ENCODE results near the gene SLX4. TPM values are rescaled to one million over a fixed set of nuclear protein-coding genes. Genes with fewer than 3 reads are reported as not detected.
A peak's percentile ranks its signal among the peaks of the same experiment; 100 is the strongest.

Gene SLX4
- total RNA-seq, 1 donor from 2014 or later, result 10.9 TPM

DNA sequence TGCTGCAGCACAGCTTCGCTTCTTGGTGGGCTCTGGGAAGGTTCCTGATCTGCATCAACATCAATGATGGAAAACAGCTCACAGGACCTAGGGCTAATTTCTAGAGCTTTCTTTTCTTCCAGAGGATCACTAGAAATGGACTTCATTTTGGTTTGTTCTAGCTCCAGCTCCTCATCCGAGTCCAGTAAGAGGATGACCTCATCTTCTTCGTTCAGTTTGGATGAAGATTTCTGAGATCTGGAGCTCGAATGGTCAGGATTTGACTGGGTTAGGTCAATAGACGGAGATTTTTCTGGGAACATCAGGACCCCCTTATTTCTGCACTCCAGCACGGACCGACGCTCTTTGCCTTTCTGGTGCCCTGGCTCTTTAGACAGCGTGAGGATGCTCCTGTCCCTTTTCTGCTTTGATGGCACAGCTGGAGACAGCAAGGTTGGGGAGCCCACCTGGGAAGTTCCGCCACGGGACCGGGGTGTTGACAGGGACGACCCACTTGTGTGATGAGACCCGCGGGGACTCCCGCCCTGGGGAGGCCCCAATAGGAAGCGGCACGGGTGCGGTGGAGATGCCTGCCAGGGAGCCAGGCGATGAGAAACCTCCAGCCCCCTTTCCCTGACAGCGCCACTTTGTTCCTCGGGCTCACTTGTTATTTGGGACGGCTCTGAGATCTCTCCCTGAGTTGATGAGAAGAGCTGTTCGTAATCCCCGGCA, 21.3 kb downstream of the SLX4 start:
- H3K4me3 Mint-ChIP-seq, result no peak overlapping the region
- H3K27ac Mint-ChIP-seq, result no peak overlapping the region
- peaks cover 20% of the 10 kb centered on the region for H3K36me3 Mint-ChIP-seq (ENCODE audit: low read depth)
- H3K9me3 Mint-ChIP-seq, result no peaks in the 10 kb centered on the region
- no peaks in the 10 kb centered on the region for H3K27me3 Mint-ChIP-seq
- intact Hi-C loops (cut with micrococcal nuclease), result no loop called here
- no peak for DNase-seq
- peaks cover 16% of the 10 kb centered on the region for H3K4me1 Mint-ChIP-seq

GRCh38 chr16:3589441-3589921, 21.9 kb downstream of the SLX4 start:
- H3K27me3 Mint-ChIP-seq, result no peaks in the 10 kb centered on the region
- no peaks in the 10 kb centered on the region for H3K9me3 Mint-ChIP-seq
- no peak overlapping the region for H3K4me3 Mint-ChIP-seq
- DNase-seq, result no peak
- H3K4me1 Mint-ChIP-seq, result peaks cover 16% of the 10 kb centered on the region
- H3K36me3 Mint-ChIP-seq (ENCODE audit: low read depth), result peaks cover 20% of the 10 kb centered on the region
- H3K27ac Mint-ChIP-seq, result no peak overlapping the region
- intact Hi-C loops (cut with micrococcal nuclease), result no loop called here

- Mint-ChIP-seq H3K27ac (no peak overlapping the region), H3K4me3 (no peak overlapping the region), H3K27me3 (no peaks in the 10 kb centered on the region), H3K9me3 (no peaks in the 10 kb centered on the region), H3K4me1 (peaks cover 14% of the 10 kb centered on the region), H3K36me3 (ENCODE audit: low read depth) (peaks cover 20% of the 10 kb centered on the region)
- no peak for DNase-seq
- intact Hi-C loops (cut with micrococcal nuclease), result no loop called here
Measured at GRCh38 chr16:3589001-3589400, 22.4 kb downstream of the SLX4 start.

- no peak overlapping the region for H3K4me3 Mint-ChIP-seq
- intact Hi-C loops (cut with micrococcal nuclease), result no loop called here
- DNase-seq, result no peak
Measured at GRCh38 chr16:3587547-3588110, 23.8 kb downstream of the SLX4 start.

DNA sequence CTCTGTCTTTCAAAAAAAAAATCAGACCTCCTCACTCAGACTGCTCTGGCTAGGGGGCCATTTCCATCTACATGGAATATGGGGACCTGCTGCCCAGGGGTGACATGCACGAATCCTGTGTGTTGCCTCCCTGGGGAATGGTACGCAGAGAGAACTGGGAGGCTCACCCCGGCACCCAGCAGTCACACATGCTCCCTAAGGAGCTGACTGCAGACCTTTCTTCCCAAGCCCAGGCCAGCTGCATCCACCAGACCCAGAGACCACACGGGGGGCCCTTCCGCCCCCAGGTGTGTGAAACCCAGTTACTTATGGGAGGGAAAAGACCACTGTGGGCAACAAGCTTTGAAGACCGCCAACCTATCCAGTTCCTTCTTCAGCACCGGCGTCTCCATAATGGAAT, 27.0 kb downstream of the SLX4 start:
- peak; percentile 50 for DNase-seq
- no peaks in the 10 kb centered on the region for H3K27me3 Mint-ChIP-seq
- intact Hi-C loops (cut with micrococcal nuclease), result no loop called here
- no peaks in the 10 kb centered on the region for H3K9me3 Mint-ChIP-seq
- H3K27ac Mint-ChIP-seq, result no peak overlapping the region
- H3K4me3 Mint-ChIP-seq, result no peak overlapping the region
- H3K36me3 Mint-ChIP-seq (ENCODE audit: low read depth), result peaks cover 12% of the 10 kb centered on the region
- H3K4me1 Mint-ChIP-seq, result peaks cover 17% of the 10 kb centered on the region

More at GRCh38 chr16:3587547-3588110, 23.8 kb downstream of the SLX4 start:
- Mint-ChIP-seq H3K4me1 (peaks cover 13% of the 10 kb centered on the region), H3K27ac (no peak overlapping the region), H3K36me3 (ENCODE audit: low read depth) (peaks cover 20% of the 10 kb centered on the region), H3K27me3 (no peaks in the 10 kb centered on the region), H3K9me3 (no peaks in the 10 kb centered on the region)

GRCh38 chr16:3583303-3584038, 27.9 kb downstream of the SLX4 start:
- Mint-ChIP-seq H3K27ac (no peak overlapping the region), H3K9me3 (no peaks in the 10 kb centered on the region), H3K36me3 (ENCODE audit: low read depth) (peaks cover 12% of the 10 kb centered on the region), H3K4me3 (no peak overlapping the region), H3K27me3 (no peaks in the 10 kb centered on the region), H3K4me1 (peaks cover 24% of the 10 kb centered on the region)
- intact Hi-C loops (cut with micrococcal nuclease), result no loop called here
- DNase-seq, result no peak

GRCh38 chr16:3582276-3583165, 28.9 kb downstream of the SLX4 start:
- Mint-ChIP-seq H3K4me1 (peaks cover 30% of the 10 kb centered on the region), H3K4me3 (no peak overlapping the region), H3K27ac (no peak overlapping the region), H3K36me3 (ENCODE audit: low read depth) (peaks cover 12% of the 10 kb centered on the region), H3K27me3 (no peaks in the 10 kb centered on the region), H3K9me3 (no peaks in the 10 kb centered on the region)
- intact Hi-C loops (cut with micrococcal nuclease), result no loop called here
- no peak for DNase-seq

DNA sequence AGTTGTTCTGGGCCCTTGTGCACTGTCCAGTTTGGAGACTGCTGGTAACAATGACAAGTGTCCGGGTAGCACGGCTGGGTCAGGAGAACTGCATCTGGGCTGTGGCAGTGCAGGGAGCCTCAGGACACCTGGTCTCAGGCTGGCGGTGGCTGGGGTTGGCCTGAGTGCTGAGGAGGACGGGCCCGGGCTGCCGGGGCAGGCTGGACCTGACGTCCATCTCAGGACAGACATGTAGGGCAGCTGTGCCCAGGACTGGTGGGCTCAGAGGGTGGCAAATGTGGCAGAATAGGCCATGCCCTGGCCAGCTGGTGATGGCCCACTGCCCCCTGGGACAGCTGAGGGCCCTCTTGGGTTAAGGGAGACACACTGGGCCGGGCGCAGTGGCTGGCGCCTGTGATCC, 30.0 kb downstream of the SLX4 start:
- no peak overlapping the region for H3K27ac Mint-ChIP-seq
- no peaks in the 10 kb centered on the region for H3K9me3 Mint-ChIP-seq
- no peak for DNase-seq
- H3K27me3 Mint-ChIP-seq, result no peaks in the 10 kb centered on the region
- H3K4me1 Mint-ChIP-seq, result peaks cover 36% of the 10 kb centered on the region
- no peak overlapping the region for H3K4me3 Mint-ChIP-seq
- intact Hi-C loops (cut with micrococcal nuclease), result no loop called here
- H3K36me3 Mint-ChIP-seq (ENCODE audit: low read depth), result peaks cover 13% of the 10 kb centered on the region

DNA sequence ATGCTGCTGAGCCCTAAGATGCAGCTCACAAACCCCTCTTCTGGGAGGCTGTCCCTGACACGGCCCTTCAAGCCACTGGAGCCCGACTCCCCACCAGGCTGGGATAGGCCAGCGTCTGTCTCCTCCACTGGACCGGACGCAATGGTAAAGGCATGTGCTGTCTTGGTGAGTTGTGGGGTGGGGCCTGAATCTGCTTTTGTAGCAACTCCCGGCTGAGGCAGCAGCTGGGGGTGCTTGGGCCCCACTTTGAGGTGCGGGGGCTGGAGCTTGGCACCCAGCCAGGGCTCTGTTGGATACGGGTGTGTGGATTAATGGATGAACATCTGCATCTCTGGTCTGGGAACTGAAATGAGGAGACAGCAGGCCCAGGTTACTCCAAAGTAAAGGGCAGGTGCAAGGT, 30.7 kb downstream of the SLX4 start:
- Mint-ChIP-seq H3K36me3 (ENCODE audit: low read depth) (peaks cover 11% of the 10 kb centered on the region), H3K4me1 (peaks cover 34% of the 10 kb centered on the region), H3K4me3 (peak overlapping the region; percentile 15), H3K27ac (peak overlapping the region; percentile 65), H3K27me3 (no peaks in the 10 kb centered on the region), H3K9me3 (no peaks in the 10 kb centered on the region)
- intact Hi-C loops (cut with micrococcal nuclease), result no loop called here
- DNase-seq, result peak; percentile 53

GRCh38 chr16:3580251-3580651, 31.2 kb downstream of the SLX4 start:
- intact Hi-C loops (cut with micrococcal nuclease), result no loop called here
- Mint-ChIP-seq H3K9me3 (no peaks in the 10 kb centered on the region), H3K27me3 (no peaks in the 10 kb centered on the region), H3K36me3 (ENCODE audit: low read depth) (peaks cover 12% of the 10 kb centered on the region), H3K4me3 (peak overlapping the region; percentile 15), H3K27ac (peak overlapping the region; percentile 65), H3K4me1 (peaks cover 33% of the 10 kb centered on the region)
- no peak for DNase-seq

GRCh38 chr16:3579776-3580175, 31.6 kb downstream of the SLX4 start:
- peaks cover 12% of the 10 kb centered on the region for H3K36me3 Mint-ChIP-seq (ENCODE audit: low read depth)
- peak overlapping the region; percentile 71 for H3K27ac Mint-ChIP-seq
- H3K27me3 Mint-ChIP-seq, result no peaks in the 10 kb centered on the region
- intact Hi-C loops (cut with micrococcal nuclease), result loop anchor here (2.0 to 5.0 kb wide), 2 partner anchors 31 to 77 kb away; partner anchors contain the start of genes CLUAP1 and SLX4
- no peaks in the 10 kb centered on the region for H3K9me3 Mint-ChIP-seq
- H3K4me1 Mint-ChIP-seq, result peaks cover 34% of the 10 kb centered on the region
- peak overlapping the region; percentile 55 for H3K4me3 Mint-ChIP-seq
- no peak for DNase-seq

DNA sequence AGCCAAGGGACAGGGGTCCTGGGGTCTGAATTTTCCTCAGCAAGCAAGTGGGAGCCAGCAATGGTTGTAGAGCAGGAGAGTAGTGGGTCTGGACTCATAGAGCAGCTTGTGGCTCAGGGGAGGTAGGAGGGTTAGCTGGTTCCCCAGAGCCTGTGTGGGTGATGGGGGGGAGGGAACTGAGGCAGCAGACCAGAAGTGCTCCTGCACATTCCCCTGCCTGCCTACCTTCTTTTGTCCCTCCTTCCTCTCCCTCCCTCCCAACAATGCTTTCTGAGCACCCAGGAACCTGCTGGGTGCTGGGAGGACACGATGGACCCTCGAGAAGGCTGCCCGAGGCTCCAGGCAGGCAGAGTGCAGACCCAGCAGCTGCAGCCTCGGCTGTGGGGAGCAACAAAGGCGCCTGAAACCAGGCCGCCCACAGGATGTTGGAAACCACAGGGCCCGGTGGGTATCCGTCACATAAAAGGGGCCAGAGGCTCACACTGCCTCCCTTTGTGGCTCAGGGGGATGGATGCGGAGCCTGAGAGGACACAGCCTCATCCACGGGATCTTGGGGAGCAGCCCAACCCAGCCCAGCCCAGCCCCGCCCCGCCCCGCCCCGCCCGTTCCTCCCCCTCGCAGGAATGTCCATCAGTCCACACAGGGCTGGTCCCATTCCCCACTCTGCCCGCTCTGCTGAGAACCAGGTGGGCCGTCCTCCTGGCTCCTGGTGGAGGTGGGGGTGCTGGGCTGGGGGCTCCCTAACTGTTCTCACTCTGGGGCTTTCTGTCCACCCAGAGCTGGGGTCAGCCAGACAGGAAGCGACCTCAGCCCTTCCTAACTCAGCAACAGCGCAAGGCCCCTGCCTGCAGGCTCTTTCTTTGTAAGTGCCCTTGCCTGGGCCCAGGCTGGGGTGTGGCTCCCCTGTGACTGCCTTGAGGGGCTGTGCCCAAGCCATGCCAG, 32.5 kb downstream of the SLX4 start:
- intact Hi-C loops (cut with micrococcal nuclease), result loop anchor here (2.0 to 5.0 kb wide), 2 partner anchors 32 to 77 kb away; partner anchors contain the start of genes CLUAP1 and SLX4
- DNase-seq, result peak; percentile 91
- Mint-ChIP-seq H3K9me3 (no peaks in the 10 kb centered on the region), H3K27me3 (no peaks in the 10 kb centered on the region), H3K4me3 (peak overlapping the region; percentile 98), H3K36me3 (ENCODE audit: low read depth) (peaks cover 10% of the 10 kb centered on the region), H3K4me1 (peaks cover 36% of the 10 kb centered on the region), H3K27ac (peak overlapping the region; percentile 96)
